ENCODE measurements around the gene RHOT2. TPM values are rescaled to one million over a fixed set of nuclear protein-coding genes. Genes with fewer than 3 reads are reported as not detected.

The RHOT2 gene
- total and polyA plus RNA-seq, 2 experiments from 2014 or later, result 129 to 163 TPM

DNA sequence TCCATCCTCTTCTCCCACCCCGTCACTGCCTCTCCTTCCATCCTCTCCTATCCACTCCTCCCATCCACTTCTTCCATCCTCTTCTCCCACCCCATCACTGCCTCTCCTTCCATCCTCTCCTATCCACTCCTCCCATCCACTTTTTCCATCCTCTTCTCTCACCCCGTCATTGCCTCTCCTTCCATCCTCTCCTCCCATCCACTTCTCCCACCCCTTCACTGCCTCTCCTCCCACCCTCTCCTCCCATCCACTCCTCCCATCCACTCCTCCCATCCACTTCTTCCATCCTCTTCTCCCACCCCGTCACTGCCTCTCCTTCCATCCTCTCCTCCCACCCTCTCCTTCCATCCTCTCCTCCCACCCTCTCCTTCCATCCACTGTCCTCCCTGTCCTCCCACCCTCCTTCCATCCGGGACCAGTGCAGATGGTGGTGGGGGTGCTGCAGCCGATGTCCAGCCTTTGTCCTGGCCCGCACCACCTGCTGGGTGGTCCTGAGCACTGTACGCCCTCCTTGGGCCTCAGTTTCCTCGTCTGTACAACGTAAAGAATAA is 36.0 kb upstream of the RHOT2 start:
- Histone ChIP-seq H3K79me2 (replicated peaks; ENCODE audit: insufficient read depth) (no peaks in the 10 kb centered on the region; the same call in 1 of the 2 replicates), H3K27ac (ENCODE audit: low read depth) (no peak overlapping the region), H3K4me2 (no peak overlapping the region), H3K4me1 (ENCODE audit: insufficient read depth) (peaks cover 13% of the 10 kb centered on the region), H3K36me3 (ENCODE audit: insufficient read depth) (no peaks in the 10 kb centered on the region), H2AFZ (no peak overlapping the region), H4K20me1 (replicated peaks; ENCODE audit: insufficient read depth) (no peaks in the 10 kb centered on the region), H3K27me3 (ENCODE audit: insufficient read depth) (no peaks in the 10 kb centered on the region), H3K4me3 (no peak overlapping the region), H3K9me2 (ENCODE audit: insufficient read depth) (no peaks in the 10 kb centered on the region), H3F3A (replicated peaks; ENCODE audit: low read depth) (no peaks in the 10 kb centered on the region)
- Mint-ChIP-seq H3K9me3 (peaks cover 4% of the 10 kb centered on the region; the same call in 2 of the 3 replicates), H3K36me3 (ENCODE audit: low read depth) (no peaks in the 10 kb centered on the region), H3K27me3 (ENCODE audit: insufficient read depth, low read depth, poor library complexity) (peaks cover 19% of the 10 kb centered on the region), H3K4me1 (peaks cover 12% of the 10 kb centered on the region), H3K4me3 (no peak overlapping the region; the same call in 1 of the 3 replicates), H3K27ac (no peak overlapping the region)
- DNase-seq (ENCODE audit: low spot score), result no peak
- no peak for TF ChIP-seq JUNB (IDR thresholded peaks at IDR 0.05; ENCODE audit: unreplicated experiment)
- TF ChIP-seq CREB1 (CRISPR knock-in tag; IDR thresholded peaks at IDR 0.05; ENCODE audit: low read depth), result no peak
- TF ChIP-seq, protein P1, sequence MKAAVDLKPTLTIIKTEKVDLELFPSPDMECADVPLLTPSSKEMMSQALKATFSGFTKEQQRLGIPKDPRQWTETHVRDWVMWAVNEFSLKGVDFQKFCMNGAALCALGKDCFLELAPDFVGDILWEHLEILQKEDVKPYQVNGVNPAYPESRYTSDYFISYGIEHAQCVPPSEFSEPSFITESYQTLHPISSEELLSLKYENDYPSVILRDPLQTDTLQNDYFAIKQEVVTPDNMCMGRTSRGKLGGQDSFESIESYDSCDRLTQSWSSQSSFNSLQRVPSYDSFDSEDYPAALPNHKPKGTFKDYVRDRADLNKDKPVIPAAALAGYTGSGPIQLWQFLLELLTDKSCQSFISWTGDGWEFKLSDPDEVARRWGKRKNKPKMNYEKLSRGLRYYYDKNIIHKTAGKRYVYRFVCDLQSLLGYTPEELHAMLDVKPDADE (IDR thresholded peaks at IDR 0.05), result no peak
- no peak for ATAC-seq

GRCh38 chr16:632486-633335 is 35.2 kb upstream of the RHOT2 start:
- Histone ChIP-seq H4K20me1 (replicated peaks; ENCODE audit: insufficient read depth) (no peaks in the 10 kb centered on the region), H3K9me2 (ENCODE audit: insufficient read depth) (no peaks in the 10 kb centered on the region), H3K27ac (ENCODE audit: low read depth) (no peak overlapping the region), H3K36me3 (ENCODE audit: insufficient read depth) (no peaks in the 10 kb centered on the region), H3K4me3 (no peak overlapping the region), H2AFZ (no peak overlapping the region), H3F3A (replicated peaks; ENCODE audit: low read depth) (0 out of 2 replicates have a peak, but pooled peaks cover 3% of the 10 kb centered on the region), H3K79me2 (replicated peaks; ENCODE audit: insufficient read depth) (no peaks in the 10 kb centered on the region; the same call in 1 of the 2 replicates), H3K4me1 (ENCODE audit: insufficient read depth) (peaks cover 18% of the 10 kb centered on the region), H3K4me2 (no peak overlapping the region), H3K27me3 (ENCODE audit: insufficient read depth) (no peaks in the 10 kb centered on the region)
- DNase-seq (ENCODE audit: low spot score) (no peak), ATAC-seq (no peak)
- TF ChIP-seq EZH2phosphoT487 (IDR thresholded peaks at IDR 0.05; ENCODE audit: unreplicated experiment), result no peak
- no peak for TF ChIP-seq NANOG (IDR thresholded peaks at IDR 0.05; ENCODE audit: borderline replicate concordance)
- no peak for TF ChIP-seq ZNF331 (CRISPR knock-in tag; IDR thresholded peaks at IDR 0.05; ENCODE audit: low read depth)
- TF ChIP-seq, protein P1 (IDR thresholded peaks at IDR 0.05), result no peak
- TF ChIP-seq EZH2 (IDR thresholded peaks at IDR 0.05; ENCODE audit: low read depth, unreplicated experiment), result no peak
- no peak for TF ChIP-seq CREB1 (CRISPR knock-in tag; IDR thresholded peaks at IDR 0.05; ENCODE audit: low read depth)
- TF ChIP-seq POLR2AphosphoS5 (IDR thresholded peaks at IDR 0.05; ENCODE audit: low read depth), result no peak
- TF ChIP-seq JUNB (IDR thresholded peaks at IDR 0.05; ENCODE audit: unreplicated experiment), result no peak
- no peak for TF ChIP-seq CTCF (conservative IDR thresholded peaks at IDR 0.05; ENCODE audit: low read depth in 2 of 2)
- TF ChIP-seq ZNF114 (CRISPR knock-in tag; IDR thresholded peaks at IDR 0.05), result no peak
- TF ChIP-seq, protein P2, sequence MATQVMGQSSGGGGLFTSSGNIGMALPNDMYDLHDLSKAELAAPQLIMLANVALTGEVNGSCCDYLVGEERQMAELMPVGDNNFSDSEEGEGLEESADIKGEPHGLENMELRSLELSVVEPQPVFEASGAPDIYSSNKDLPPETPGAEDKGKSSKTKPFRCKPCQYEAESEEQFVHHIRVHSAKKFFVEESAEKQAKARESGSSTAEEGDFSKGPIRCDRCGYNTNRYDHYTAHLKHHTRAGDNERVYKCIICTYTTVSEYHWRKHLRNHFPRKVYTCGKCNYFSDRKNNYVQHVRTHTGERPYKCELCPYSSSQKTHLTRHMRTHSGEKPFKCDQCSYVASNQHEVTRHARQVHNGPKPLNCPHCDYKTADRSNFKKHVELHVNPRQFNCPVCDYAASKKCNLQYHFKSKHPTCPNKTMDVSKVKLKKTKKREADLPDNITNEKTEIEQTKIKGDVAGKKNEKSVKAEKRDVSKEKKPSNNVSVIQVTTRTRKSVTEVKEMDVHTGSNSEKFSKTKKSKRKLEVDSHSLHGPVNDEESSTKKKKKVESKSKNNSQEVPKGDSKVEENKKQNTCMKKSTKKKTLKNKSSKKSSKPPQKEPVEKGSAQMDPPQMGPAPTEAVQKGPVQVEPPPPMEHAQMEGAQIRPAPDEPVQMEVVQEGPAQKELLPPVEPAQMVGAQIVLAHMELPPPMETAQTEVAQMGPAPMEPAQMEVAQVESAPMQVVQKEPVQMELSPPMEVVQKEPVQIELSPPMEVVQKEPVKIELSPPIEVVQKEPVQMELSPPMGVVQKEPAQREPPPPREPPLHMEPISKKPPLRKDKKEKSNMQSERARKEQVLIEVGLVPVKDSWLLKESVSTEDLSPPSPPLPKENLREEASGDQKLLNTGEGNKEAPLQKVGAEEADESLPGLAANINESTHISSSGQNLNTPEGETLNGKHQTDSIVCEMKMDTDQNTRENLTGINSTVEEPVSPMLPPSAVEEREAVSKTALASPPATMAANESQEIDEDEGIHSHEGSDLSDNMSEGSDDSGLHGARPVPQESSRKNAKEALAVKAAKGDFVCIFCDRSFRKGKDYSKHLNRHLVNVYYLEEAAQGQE (IDR thresholded peaks at IDR 0.05; ENCODE audit: unreplicated experiment), result no peak
- no peak overlapping the region for H3K4me3 Mint-ChIP-seq
- peaks cover 17% of the 10 kb centered on the region for H3K4me1 Mint-ChIP-seq
- H3K36me3 Mint-ChIP-seq (ENCODE audit: low read depth), result no peaks in the 10 kb centered on the region
- no peak overlapping the region for H3K27ac Mint-ChIP-seq
- H3K27me3 Mint-ChIP-seq (ENCODE audit: insufficient read depth, low read depth, poor library complexity), result peaks cover 17% of the 10 kb centered on the region
- peaks cover 4% of the 10 kb centered on the region; the same call in 2 of the 3 replicates for H3K9me3 Mint-ChIP-seq
